IMR-90 (cell line): ENCODE data around the gene DPF1. TPM values are rescaled to one million over a fixed set of nuclear protein-coding genes. Genes with fewer than 3 reads are reported as not detected.

Experiments used
- ATAC-seq: fragments of 200-7000 bp; cut with Tn5 transposase; 2 replicates; pipeline ENCODE4 v1.9.1; 2020; ENCODE audit warnings: low read depth, mild to moderate bottlenecking, moderate library complexity
- BruUV-seq: library from RNA; stranded (reverse); fragments of 400-500 nt; replicated peaks from 2 replicates; lab custom pipeline; 2021; lab: Mats Ljungman, UMichigan
- CTCF ChIA-PET: fragments of 300-600 bp; formaldehyde crosslinking; extraction: SDS; loops from one replicate; lab custom pipeline; 2021; ENCODE audit warnings: antibody characterized with exemption; lab: Yijun Ruan, JAX
- POLR2A ChIA-PET: fragments of 300-600 bp; sonication (Branson Sonifier 250); formaldehyde crosslinking; loops from one replicate; lab custom pipeline; 2022; ENCODE audit warnings: antibody characterized with exemption; ENCODE audit not compliant: unreplicated experiment; lab: Charles Lee
- DNase-seq: peaks from one replicate; pipeline ENCODE4 v3.0.0; 2013
- H2AFZ ChIP-seq: replicated peaks from 2 replicates; pipeline ENCODE3; 2013; ENCODE audit warnings: low read length, mild to moderate bottlenecking; ENCODE audit not compliant: poor library complexity
- H2AK5ac ChIP-seq: 2 replicates; pipeline ENCODE4 v1.6.1; 2013; ENCODE audit warnings: low read depth, low read length, inconsistent platforms
- H2AK9ac ChIP-seq: replicated peaks from 2 replicates; pipeline ENCODE3; 2013; ENCODE audit warnings: mild to moderate bottlenecking, low read depth, low read length, moderate library complexity; ENCODE audit not compliant: poor library complexity
- H2BK120ac ChIP-seq: 2 replicates; pipeline ENCODE4 v1.6.1; 2013; ENCODE audit warnings: low read depth, low read length, inconsistent platforms
- H2BK15ac ChIP-seq: 3 replicates; pipeline ENCODE4 v1.6.1; 2013; ENCODE audit warnings: low read depth, low read length, inconsistent platforms
- H2BK20ac ChIP-seq: 2 replicates; pipeline ENCODE4 v1.6.1; 2013; ENCODE audit warnings: low read depth, mild to moderate bottlenecking, inconsistent platforms, low read length, moderate library complexity
- H2BK5ac ChIP-seq: 2 replicates; pipeline ENCODE4 v1.6.1; 2013; ENCODE audit warnings: mild to moderate bottlenecking, low read depth, low read length, inconsistent platforms; ENCODE audit not compliant: poor library complexity, severe bottlenecking
- H3K14ac ChIP-seq: replicated peaks from 2 replicates; pipeline ENCODE4 v1.6.1; 2013; ENCODE audit warnings: low read depth, low read length, inconsistent platforms
- H3K18ac ChIP-seq: 2 replicates; pipeline ENCODE4 v1.6.1; 2013; ENCODE audit warnings: low read depth, low read length, control low read depth
- H3K23ac ChIP-seq: 2 replicates; pipeline ENCODE4 v1.6.1; 2013; ENCODE audit warnings: low read depth, low read length, inconsistent platforms
- H3K27ac ChIP-seq: 2 replicates; pipeline ENCODE4 v1.5.1; 2013; ENCODE audit warnings: mild to moderate bottlenecking, control low read depth, low read length; ENCODE audit not compliant: insufficient read depth
- H3K27me3 ChIP-seq: 2 replicates; pipeline ENCODE4 v1.6.1; 2013; ENCODE audit warnings: low read length; ENCODE audit not compliant: control insufficient read depth, insufficient read depth
- H3K36me3 ChIP-seq: 2 replicates; pipeline ENCODE4 v1.6.1; 2013; ENCODE audit warnings: low read length, mixed read lengths; ENCODE audit not compliant: control insufficient read depth, insufficient read depth
- H3K4ac ChIP-seq: 2 replicates; pipeline ENCODE4 v1.6.1; 2013; ENCODE audit warnings: low read depth, low read length, inconsistent platforms
- H3K4me1 ChIP-seq: 2 replicates; pipeline ENCODE4 v1.6.1; 2013; ENCODE audit warnings: low read length, mixed read lengths; ENCODE audit not compliant: control insufficient read depth, insufficient read depth
- H3K4me2 ChIP-seq: 2 replicates; pipeline ENCODE4 v1.6.1; 2013; ENCODE audit warnings: low read depth, mild to moderate bottlenecking, control low read depth, low read length, moderate library complexity
- H3K4me3 ChIP-seq: 2 replicates; pipeline ENCODE4 v1.5.1; 2013; ENCODE audit warnings: low read depth, mild to moderate bottlenecking, control low read depth, low read length, moderate library complexity; ENCODE audit not compliant: insufficient read depth
- H3K56ac ChIP-seq: 2 replicates; pipeline ENCODE4 v1.6.1; 2013; ENCODE audit warnings: low read length, inconsistent platforms; ENCODE audit not compliant: insufficient read depth; ENCODE audit errors: extremely low read depth
- H3K79me1 ChIP-seq, 2 experiments: 2 replicates each; pipeline ENCODE4 v1.6.1; 2013; ENCODE audit warnings: low read length in 2 of 2, inconsistent platforms in 1 of 2, low read depth in 1 of 2
- H3K9ac ChIP-seq: 2 replicates; pipeline ENCODE4 v1.6.1; 2013; ENCODE audit warnings: low read depth, low read length, control low read depth
- H3K9me1 ChIP-seq: 2 replicates; pipeline ENCODE4 v1.6.1; 2013; ENCODE audit warnings: low read length, inconsistent platforms; ENCODE audit not compliant: insufficient read depth
- H3K9me3 ChIP-seq: 2 replicates; pipeline ENCODE4 v1.6.1; 2013; ENCODE audit warnings: low read length; ENCODE audit not compliant: control insufficient read depth, insufficient read depth
- H4K20me1 ChIP-seq: 2 replicates; pipeline ENCODE4 v1.6.1; 2013; ENCODE audit warnings: low read length, inconsistent platforms; ENCODE audit not compliant: insufficient read depth
- H4K5ac ChIP-seq: 2 replicates; pipeline ENCODE4 v1.6.1; 2013; ENCODE audit warnings: mild to moderate bottlenecking, low read depth, low read length, control low read depth
- H4K8ac ChIP-seq, 2 experiments: 2 replicates each; pipeline ENCODE4 v1.6.1; 2013; ENCODE audit warnings: low read depth in 2 of 2, low read length in 2 of 2, control low read depth in 1 of 2, inconsistent platforms in 1 of 2
- H4K91ac ChIP-seq: 2 replicates; pipeline ENCODE4 v1.6.1; 2013; ENCODE audit warnings: low read depth, low read length, inconsistent platforms; ENCODE audit not compliant: insufficient read depth
- BHLHE40 ChIP-seq: fragments of 150-350 bp; IDR thresholded peaks from 2 replicates; pipeline ENCODE4 v1.6.1; 2016; ENCODE audit warnings: mild to moderate bottlenecking, low read depth, low read length
- CHD1 ChIP-seq: IDR thresholded peaks from 2 replicates; pipeline ENCODE4 v1.6.1; 2012; ENCODE audit warnings: low read depth, low read length, improper control_type of control experiment
- MAZ ChIP-seq: IDR thresholded peaks from 2 replicates; pipeline ENCODE4 v1.6.1; 2012; ENCODE audit warnings: low read depth, mild to moderate bottlenecking, low read length, improper control_type of control experiment, moderate library complexity, borderline replicate concordance
- MXI1 ChIP-seq: IDR thresholded peaks from 2 replicates; pipeline ENCODE4 v1.6.1; 2012; ENCODE audit warnings: low read depth, mild to moderate bottlenecking, low read length, moderate library complexity, borderline replicate concordance
- POLR2A ChIP-seq: IDR thresholded peaks from 2 replicates; pipeline ENCODE4 v1.6.1; 2012; ENCODE audit warnings: mild to moderate bottlenecking, low read depth, low read length
- WGBS, 2 experiments: methylation state at CpG; one replicate each; pipeline versions ENCODE4 v1.1.5 to v1.1.7; 2013; ENCODE audit warnings: missing lambda C conversion rate in 2 of 2; ENCODE audit not compliant: insufficient read length in 1 of 2; ENCODE audit errors: extremely low coverage in 2 of 2; 5-methylcytosine and 5-hydroxymethylcytosine counted together
- dilution Hi-C: fragments of 300-500 bp; cut with HindIII; formaldehyde crosslinking; loops from one replicate; pipeline ENCODE4 v1.14.3; 2018; ENCODE audit warnings: low sequenced_read_pairs; ENCODE audit not compliant: unreplicated experiment
- in situ Hi-C: fragments of 300-500 bp; cut with MboI; formaldehyde crosslinking; loops from 3 replicates; pipeline ENCODE4 v1.14.3; 2019; ENCODE audit warnings: low sequenced_read_pairs, inconsistent platforms, mixed read lengths
- intact Hi-C: fragments of 100-400 bp; cut with micrococcal nuclease; formaldehyde crosslinking; loops from 2 replicates; pipeline ENCODE4 v1.10.0; 2022
- polyA plus RNA-seq, 3 experiments: library from polyadenylated mRNA; depleted of rRNA; stranded (reverse); fragments of >200 nt; gene quantifications; 2 replicates each; pipeline ENCODE4 v1.2.3, GENCODE V29; 2012; ENCODE audit warnings: low replicate concordance in 1 of 3
- total RNA-seq: library from RNA; depleted of rRNA; stranded (reverse); fragments of >200 nt; gene quantifications from 2 replicates; pipeline ENCODE4 v1.2.3, GENCODE V29; 2012
- TF ChIP-seq, protein P1 (sequence below): conservative IDR thresholded peaks from 2 replicates; pipeline ENCODE4 v1.5.1; 2012; ENCODE audit warnings: mild to moderate bottlenecking, low read depth, low read length, improper control_type of control experiment

The DPF1 gene
- total and polyA plus RNA-seq, 2 of the 4 experiments (the other 2 are of a cell fraction): 3.2 to 5.5 TPM

DNA sequence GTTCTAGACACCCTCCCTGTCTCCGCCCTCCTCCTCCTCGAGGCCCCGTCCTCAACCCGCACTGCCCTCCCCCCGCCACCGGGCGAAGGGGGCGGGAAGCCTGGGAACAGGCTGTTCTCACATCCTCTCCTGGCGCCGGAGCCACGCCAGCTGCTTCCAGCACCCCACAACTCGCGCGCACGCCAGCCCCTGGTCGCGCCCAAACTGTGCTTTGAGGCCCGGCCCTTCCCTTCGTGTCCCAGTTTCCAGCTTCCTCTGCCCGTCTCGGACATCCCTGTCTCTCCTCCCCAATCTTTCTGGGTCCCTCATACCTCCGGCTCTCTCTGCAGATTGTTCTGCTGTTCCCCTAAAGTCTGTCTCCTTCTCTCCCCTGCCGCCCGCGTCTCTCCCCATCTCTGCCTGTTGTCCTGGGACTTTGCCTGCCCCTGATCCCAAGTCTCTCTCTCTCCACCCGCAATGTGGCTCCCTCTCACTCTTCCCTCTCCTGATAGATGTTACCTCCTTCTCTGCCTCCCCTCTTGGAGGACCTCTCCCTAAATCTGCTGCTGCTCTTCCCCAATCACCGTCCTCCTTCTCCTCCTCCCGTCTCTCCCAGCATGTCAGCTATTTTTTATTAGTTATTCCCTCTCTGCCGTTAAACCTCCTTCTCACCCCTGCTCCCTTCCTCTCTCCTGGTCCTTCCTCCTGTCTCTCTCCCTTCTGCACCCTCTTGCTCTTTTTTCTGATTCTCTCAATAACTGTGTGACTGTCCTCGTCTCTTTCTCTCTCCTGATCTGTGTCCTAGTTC is 14.2 kb downstream of the DPF1 start:
- intact Hi-C loops (no loop called here), dilution Hi-C loops (no loop called here), in situ Hi-C loops (no loop called here)
- peak overlapping the region; percentile 27; the same call in 1 of the 2 replicates for H2AK5ac ChIP-seq
- TF ChIP-seq POLR2A: no peak
- TF ChIP-seq, protein P1, sequence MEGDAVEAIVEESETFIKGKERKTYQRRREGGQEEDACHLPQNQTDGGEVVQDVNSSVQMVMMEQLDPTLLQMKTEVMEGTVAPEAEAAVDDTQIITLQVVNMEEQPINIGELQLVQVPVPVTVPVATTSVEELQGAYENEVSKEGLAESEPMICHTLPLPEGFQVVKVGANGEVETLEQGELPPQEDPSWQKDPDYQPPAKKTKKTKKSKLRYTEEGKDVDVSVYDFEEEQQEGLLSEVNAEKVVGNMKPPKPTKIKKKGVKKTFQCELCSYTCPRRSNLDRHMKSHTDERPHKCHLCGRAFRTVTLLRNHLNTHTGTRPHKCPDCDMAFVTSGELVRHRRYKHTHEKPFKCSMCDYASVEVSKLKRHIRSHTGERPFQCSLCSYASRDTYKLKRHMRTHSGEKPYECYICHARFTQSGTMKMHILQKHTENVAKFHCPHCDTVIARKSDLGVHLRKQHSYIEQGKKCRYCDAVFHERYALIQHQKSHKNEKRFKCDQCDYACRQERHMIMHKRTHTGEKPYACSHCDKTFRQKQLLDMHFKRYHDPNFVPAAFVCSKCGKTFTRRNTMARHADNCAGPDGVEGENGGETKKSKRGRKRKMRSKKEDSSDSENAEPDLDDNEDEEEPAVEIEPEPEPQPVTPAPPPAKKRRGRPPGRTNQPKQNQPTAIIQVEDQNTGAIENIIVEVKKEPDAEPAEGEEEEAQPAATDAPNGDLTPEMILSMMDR: no peak
- TF ChIP-seq BHLHE40: no peak
- no peak for TF ChIP-seq MXI1
- peak; percentile 42; the same call in 1 of the 2 replicates for TF ChIP-seq MAZ
- no peak for TF ChIP-seq CHD1
- H2BK5ac ChIP-seq: no peak overlapping the region
- WGBS, 2 experiments: 3% methylated on average over 16 of the region's 30 CpGs; no CpG with 5 or more reads in 1 of the 2 experiments
- BruUV-seq: no TSS peak
- peaks cover 0 to 9% of the 10 kb centered on the region in 2 experiments; a peak in 2 of 4 replicates for H3K79me1 ChIP-seq
- no peaks in the 10 kb centered on the region for H3K9me3 ChIP-seq
- H3K23ac ChIP-seq: peak overlapping the region; percentile 57; the same call in 1 of the 2 replicates
- H2BK15ac ChIP-seq: no peak overlapping the region
- DNase-seq (peak; percentile 37), ATAC-seq (peak; percentile 50)
- H3K4me1 ChIP-seq: peaks cover 14% of the 10 kb centered on the region
- H3K4me3 ChIP-seq: peak overlapping the region; percentile 1; the same call in 1 of the 2 replicates
- no peak overlapping the region for H4K5ac ChIP-seq
- POLR2A ChIA-PET: interaction anchor here (0.7 kb wide), 1 partner anchor 11 kb away, joined by 4 read pairs; no protein-coding TSS in a partner anchor
- H3K56ac ChIP-seq: no peak overlapping the region
- H3K27ac ChIP-seq: 0 out of 2 replicates have a peak overlapping the region, but pooled peaks have one; percentile 6
- CTCF ChIA-PET: interaction anchor here (0.6 kb wide), 1 partner anchor 278 kb away, joined by 3 read pairs; no protein-coding TSS in a partner anchor
- H4K20me1 ChIP-seq: peaks cover 14% of the 10 kb centered on the region
- H3K27me3 ChIP-seq: no peaks in the 10 kb centered on the region
- H4K91ac ChIP-seq: no peak overlapping the region
- peaks cover 9% of the 10 kb centered on the region for H3K9me1 ChIP-seq
- peak overlapping the region; percentile 2; the same call in 1 of the 2 replicates for H3K4ac ChIP-seq
- H2BK120ac ChIP-seq: no peak overlapping the region
- H2AFZ ChIP-seq: peak overlapping the region; percentile 76
- peak overlapping the region; percentile 60 for H2AK9ac ChIP-seq
- no peak overlapping the region for H3K18ac ChIP-seq
- H3K14ac ChIP-seq: 0 out of 2 replicates have a peak overlapping the region, but pooled peaks have one; percentile 17
- H2BK20ac ChIP-seq: no peak overlapping the region
- peaks cover 6% of the 10 kb centered on the region; the same call in 1 of the 2 replicates for H3K36me3 ChIP-seq
- H4K8ac ChIP-seq: peak overlapping the region in 1 of 2 experiments; percentile 29; a peak in 1 of 4 replicates
- H3K4me2 ChIP-seq: peak overlapping the region; percentile 82
- no peak overlapping the region; the same call in 1 of the 2 replicates for H3K9ac ChIP-seq
